Mononuclear cell (primary cell): ENCODE measurements around the gene EPS8L3. TPM values are rescaled to one million over a fixed set of nuclear protein-coding genes. Genes with fewer than 3 reads are reported as not detected.
"Not testable (repeated sequence)": the region's sequence is repeated elsewhere in the genome, so short reads cannot be mapped to it uniquely, and the experiment has no call there.

ENCODE experiments used
- H3K27me3 ChIP-seq: 2 replicates; pipeline ENCODE4 v1.6.0; 2011; ENCODE audit warnings: low read length, control low read depth; ENCODE audit not compliant: insufficient read depth
- H3K4me1 ChIP-seq: 2 replicates; pipeline ENCODE4 v1.5.1; 2011; ENCODE audit warnings: mild to moderate bottlenecking, low read length, control low read depth; ENCODE audit not compliant: insufficient read depth
- H3K4me3 ChIP-seq: 2 replicates; pipeline ENCODE4 v1.5.1; 2011; ENCODE audit warnings: mild to moderate bottlenecking, low read length, moderate library complexity
- H3K9me3 ChIP-seq: 2 replicates; pipeline ENCODE4 v1.5.1; 2011; ENCODE audit warnings: low read depth, mild to moderate bottlenecking, control low read depth, low read length
- total RNA-seq: library from RNA; depleted of rRNA; stranded (reverse); fragments of >200 nt; gene quantifications from one replicate; pipeline ENCODE4 v1.2.3, GENCODE V29; 2012

The EPS8L3 gene
- total RNA-seq, 1 donor, result not detected

GRCh38 chr1:109751531-109752260, 12.0 kb downstream of the EPS8L3 start:
- Histone ChIP-seq H3K27me3 (no peaks in the 10 kb centered on the region), H3K9me3 (no peaks in the 10 kb centered on the region), H3K4me3 (no peak overlapping the region), H3K4me1 (no peaks in the 10 kb centered on the region)

- H3K4me3 ChIP-seq, result no peak overlapping the region
- H3K9me3 ChIP-seq, result no peaks in the 10 kb centered on the region
- H3K4me1 ChIP-seq, result no peaks in the 10 kb centered on the region
- H3K27me3 ChIP-seq, result no peaks in the 10 kb centered on the region
Measured at GRCh38 chr1:109750920-109751319, 12.8 kb downstream of the EPS8L3 start.

- Histone ChIP-seq H3K4me1 (no peaks in the 10 kb centered on the region), H3K4me3 (no peak overlapping the region), H3K9me3 (no peaks in the 10 kb centered on the region), H3K27me3 (no peaks in the 10 kb centered on the region)
Measured at GRCh38 chr1:109750241-109750882, 13.4 kb downstream of the EPS8L3 start.

- no peak overlapping the region for H3K4me3 ChIP-seq
- H3K9me3 ChIP-seq, result no peaks in the 10 kb centered on the region
- no peaks in the 10 kb centered on the region for H3K4me1 ChIP-seq
- no peaks in the 10 kb centered on the region for H3K27me3 ChIP-seq
Measured at GRCh38 chr1:109749221-109749620, 14.5 kb downstream of the EPS8L3 start.

GRCh38 chr1:109748311-109748710, 15.4 kb downstream of the EPS8L3 start:
- H3K27me3 ChIP-seq, H3K4me3 ChIP-seq, H3K4me1 ChIP-seq, H3K9me3 ChIP-seq: not testable (repeated sequence)

- Histone ChIP-seq H3K27me3 (peaks cover 29% of the 10 kb centered on the region), H3K9me3 (no peaks in the 10 kb centered on the region), H3K4me3 (peak within 1 kb of the TSS; percentile 49), H3K4me1 (peaks cover 10% of the 10 kb centered on the region)
Measured at GRCh38 chr1:109740615-109741373, 22.9 kb downstream of the EPS8L3 start, which contains the start of gene GSTM3. TSS of gene GSTM3 (minus strand) at chr1:109741038. CDS start at chr1:109740287, 751 bp downstream.

GRCh38 chr1:109739738-109740614, 23.7 kb downstream of the EPS8L3 start:
- Histone ChIP-seq H3K9me3 (no peaks in the 10 kb centered on the region), H3K4me1 (peaks cover 10% of the 10 kb centered on the region), H3K4me3 (peak overlapping the region; percentile 49), H3K27me3 (peaks cover 29% of the 10 kb centered on the region)

GRCh38 chr1:109733236-109733870, 30.4 kb downstream of the EPS8L3 start:
- H3K27me3 ChIP-seq, result peaks cover 8% of the 10 kb centered on the region
- no peak overlapping the region for H3K4me3 ChIP-seq
- H3K9me3 ChIP-seq, result no peaks in the 10 kb centered on the region
- H3K4me1 ChIP-seq, result no peaks in the 10 kb centered on the region

GRCh38 chr1:109732390-109732881, 31.3 kb downstream of the EPS8L3 start:
- Histone ChIP-seq H3K27me3 (peaks cover 3% of the 10 kb centered on the region), H3K4me1 (no peaks in the 10 kb centered on the region), H3K4me3 (no peak overlapping the region), H3K9me3 (no peaks in the 10 kb centered on the region)

GRCh38 chr1:109730666-109731065, 33.1 kb downstream of the EPS8L3 start:
- no peaks in the 10 kb centered on the region for H3K4me1 ChIP-seq
- H3K9me3 ChIP-seq, result no peaks in the 10 kb centered on the region
- H3K27me3 ChIP-seq, result no peaks in the 10 kb centered on the region
- no peak overlapping the region for H3K4me3 ChIP-seq

GRCh38 chr1:109728870-109729269, 34.9 kb downstream of the EPS8L3 start:
- Histone ChIP-seq H3K27me3 (no peaks in the 10 kb centered on the region), H3K4me1 (no peaks in the 10 kb centered on the region), H3K9me3 (no peaks in the 10 kb centered on the region), H3K4me3 (no peak overlapping the region)

GRCh38 chr1:109726728-109727373, 36.9 kb downstream of the EPS8L3 start:
- H3K4me1 ChIP-seq, result no peaks in the 10 kb centered on the region
- no peaks in the 10 kb centered on the region for H3K9me3 ChIP-seq
- H3K4me3 ChIP-seq, result no peak overlapping the region
- no peaks in the 10 kb centered on the region for H3K27me3 ChIP-seq

GRCh38 chr1:109726007-109726406, 37.7 kb downstream of the EPS8L3 start:
- Histone ChIP-seq H3K9me3 (no peaks in the 10 kb centered on the region), H3K4me3 (no peak overlapping the region)

GRCh38 chr1:109725510-109725909, 38.2 kb downstream of the EPS8L3 start:
- no peak overlapping the region for H3K4me3 ChIP-seq
- no peaks in the 10 kb centered on the region for H3K27me3 ChIP-seq
- H3K9me3 ChIP-seq, result no peaks in the 10 kb centered on the region
- H3K4me1 ChIP-seq, result no peaks in the 10 kb centered on the region

More at GRCh38 chr1:109726007-109726406, 37.7 kb downstream of the EPS8L3 start:
- H3K27me3 ChIP-seq, result no peaks in the 10 kb centered on the region
- H3K4me1 ChIP-seq, result no peaks in the 10 kb centered on the region
